Measurements from ENCODE around the gene MARK1. TPM values are rescaled to one million over a fixed set of nuclear protein-coding genes. Genes with fewer than 3 reads are reported as not detected.

The MARK1 gene
- total and polyA plus RNA-seq, 2 of the 4 experiments (the other 2 are of a cell fraction): not detected

GRCh38 chr1:220699044-220699443 is 171.1 kb downstream of the MARK1 start:
- H2BK5ac ChIP-seq (ENCODE audit: low read depth, low read length, poor library complexity, severe bottlenecking): no peak overlapping the region
- H3K27ac ChIP-seq (ENCODE audit: insufficient read depth, low read length): no peak overlapping the region
- no peak overlapping the region for H3K4me2 ChIP-seq (ENCODE audit: low read depth, low read length)
- H3K56ac ChIP-seq (ENCODE audit: extremely low read depth, insufficient read depth, low read length): no peak overlapping the region
- no peak overlapping the region for H4K5ac ChIP-seq (ENCODE audit: low read depth, low read length)
- H2AFZ ChIP-seq (replicated peaks; ENCODE audit: low read length, poor library complexity): no peak overlapping the region
- H3K79me1 ChIP-seq (ENCODE audit: low read depth in 1 of 2, low read length in 2 of 2): no peaks in the 10 kb centered on the region
- H3K23ac ChIP-seq (ENCODE audit: low read depth, low read length): no peak overlapping the region
- no TSS peak for BruUV-seq (replicated peaks)
- no peak overlapping the region for H2BK120ac ChIP-seq (ENCODE audit: low read depth, low read length)
- ChIA-PET CTCF (interaction anchor here (1.2 kb wide), 1 partner anchor 10 kb away, joined by 3 read pairs; no protein-coding TSS in a partner anchor), POLR2A (ENCODE audit: unreplicated experiment) (no interaction called here)
- intact Hi-C loops (cut with micrococcal nuclease) (no loop called here), in situ Hi-C loops (cut with MboI; ENCODE audit: low sequenced_read_pairs) (no loop called here), dilution Hi-C loops (cut with HindIII; ENCODE audit: low sequenced_read_pairs, unreplicated experiment) (no loop called here)
- H3K27me3 ChIP-seq (ENCODE audit: control insufficient read depth, insufficient read depth, low read length): peaks cover 17% of the 10 kb centered on the region
- no peak overlapping the region for H3K18ac ChIP-seq (ENCODE audit: low read depth, low read length)
- ATAC-seq (ENCODE audit: low read depth) (no peak), DNase-seq (no peak)
- H3K9me3 ChIP-seq (ENCODE audit: control insufficient read depth, insufficient read depth, low read length): no peaks in the 10 kb centered on the region
- no peak overlapping the region for H4K91ac ChIP-seq (ENCODE audit: insufficient read depth, low read depth, low read length)
- WGBS, 2 experiments (ENCODE audit: extremely low coverage in 2 of 2, insufficient read length in 1 of 2): no CpG with 5 or more reads among the region's 3 CpGs
- no peak overlapping the region for H3K4me3 ChIP-seq (ENCODE audit: insufficient read depth, low read depth, low read length)
- no peak overlapping the region for H3K14ac ChIP-seq (replicated peaks; ENCODE audit: low read depth, low read length)
- no peak overlapping the region for H4K8ac ChIP-seq (ENCODE audit: low read depth in 2 of 2, low read length in 2 of 2)
- no peaks in the 10 kb centered on the region for H3K36me3 ChIP-seq (ENCODE audit: control insufficient read depth, insufficient read depth, low read length)
- H2BK15ac ChIP-seq (ENCODE audit: low read depth, low read length): no peak overlapping the region
- no peak overlapping the region for H3K4ac ChIP-seq (ENCODE audit: low read depth, low read length)
- no peak overlapping the region for H3K9ac ChIP-seq (ENCODE audit: low read depth, low read length)
- no peak for TF ChIP-seq RCOR1 (IDR thresholded peaks at IDR 0.05; ENCODE audit: insufficient replicate concordance, low read length)
- TF ChIP-seq MXI1 (IDR thresholded peaks at IDR 0.05; ENCODE audit: borderline replicate concordance, low read depth, low read length): no peak
- TF ChIP-seq CEBPB (IDR thresholded peaks at IDR 0.05; ENCODE audit: low read depth, low read length): no peak
- no peak for TF ChIP-seq MAFK (IDR thresholded peaks at IDR 0.05; ENCODE audit: low read depth, low read length)
- no peak overlapping the region for H2AK9ac ChIP-seq (replicated peaks; ENCODE audit: low read depth, low read length, poor library complexity)
- no peaks in the 10 kb centered on the region for H3K4me1 ChIP-seq (ENCODE audit: control insufficient read depth, insufficient read depth, low read length)
- no peaks in the 10 kb centered on the region; the same call in 1 of the 2 replicates for H3K9me1 ChIP-seq (ENCODE audit: insufficient read depth, low read length)
- H4K20me1 ChIP-seq (ENCODE audit: insufficient read depth, low read length): no peaks in the 10 kb centered on the region
- H2BK20ac ChIP-seq (ENCODE audit: low read depth, low read length): no peak overlapping the region
- no peak overlapping the region for H2AK5ac ChIP-seq (ENCODE audit: low read depth, low read length)
